GM12872 (cell line): ENCODE data around the gene ZBTB7A.

ENCODE experiments used
- CTCF ChIP-seq: IDR thresholded peaks from 3 replicates; pipeline ENCODE4 v1.5.1; 2011; ENCODE audit warnings: low read depth, mild to moderate bottlenecking, low read length, moderate library complexity; ENCODE audit not compliant: insufficient read depth

Gene ZBTB7A

GRCh38 chr19:4066682-4067395, at the start of gene ZBTB7A:
ZBTB7A (minus strand) TSS chr19:4066899; CDS start chr19:4055232, 11,667 bp downstream.
- TF ChIP-seq CTCF = no peak

GRCh38 chr19:4115818-4116385, 49.2 kb upstream of the ZBTB7A start:
- no peak; the same call in 2 of the 3 replicates for TF ChIP-seq CTCF

GRCh38 chr19:4115050-4115817, 48.5 kb upstream of the ZBTB7A start:
- TF ChIP-seq CTCF = peak; percentile 28; the same call in 2 of the 3 replicates

GRCh38 chr19:4114181-4114580, 47.5 kb upstream of the ZBTB7A start:
- no peak for TF ChIP-seq CTCF

GRCh38 chr19:4113398-4114088, 46.8 kb upstream of the ZBTB7A start:
- no peak for TF ChIP-seq CTCF

GRCh38 chr19:4112367-4112766, 45.7 kb upstream of the ZBTB7A start:
- no peak for TF ChIP-seq CTCF

- no peak for TF ChIP-seq CTCF
Measured at GRCh38 chr19:4109626-4109945, 42.9 kb upstream of the ZBTB7A start.
